Adrenal gland (tissue), 12 donors: ENCODE measurements around the gene PTPRN2. TPM values are rescaled to one million over a fixed set of nuclear protein-coding genes. Genes with fewer than 3 reads are reported as not detected.

Experiments used
- DNase-seq, 7 donors: peaks; one replicate each; pipeline ENCODE4 v3.0.0-alpha.2; 2019 to 2020
- H3K27ac ChIP-seq, 5 donors: fragments of 200-600 bp; sonication (generic) in 4 of 5; 1 replicate in 3 of 5; 2 replicates in 2 of 5; pipeline versions ENCODE4 v1.5.1 to v1.8.0; 2016 to 2020; ENCODE audit warnings: mild to moderate bottlenecking in 1 of 5
- H3K27me3 ChIP-seq: fragments of 200-600 bp; 2 replicates; pipeline ENCODE4 v1.8.0; 2021
- H3K36me3 ChIP-seq, 2 donors: fragments of 200-600 bp; replicated peaks in 1 of 2; 1 replicate in 1 of 2; 2 replicates in 1 of 2; pipeline versions ENCODE4 v1.5.1 to v1.8.0; 2018 to 2022
- H3K4me1 ChIP-seq, 2 donors: fragments of 200-600 bp; replicated peaks in 1 of 2; 1 replicate in 1 of 2; 2 replicates in 1 of 2; pipeline versions ENCODE4 v1.5.1 to v1.8.0; 2018 to 2021
- H3K4me3 ChIP-seq, 4 donors: fragments of 200-600 bp; sonication (generic) in 3 of 4; one replicate each; pipeline ENCODE4 v1.5.1; 2016 to 2018
- H3K9me3 ChIP-seq, 3 donors: fragments of 200-600 bp; sonication (generic) in 1 of 3; replicated peaks in 1 of 3; 1 replicate in 2 of 3; 2 replicates in 1 of 3; pipeline versions ENCODE4 v1.5.1 to v1.8.0; 2016 to 2021
- POLR2A ChIP-seq, 2 donors: fragments of 450-650 bp; IDR thresholded peaks; one replicate each; pipeline ENCODE4 v1.6.1; 2017; ENCODE audit warnings: antibody characterized with exemption in 2 of 2, mild to moderate bottlenecking in 2 of 2, moderate library complexity in 1 of 2
- WGBS, 4 donors: extraction: QIAGEN DNeasy Blood & Tissue Kit in 2 of 4; methylation state at CpG; one replicate each; pipeline versions ENCODE4 v1.1.5 to v1.1.7; 2013 to 2017; 5-methylcytosine and 5-hydroxymethylcytosine counted together
- intact Hi-C, 2 donors: fragments of 100-400 bp; cut with DNase I; formaldehyde crosslinking; loops; one replicate each; pipeline versions ENCODE4 v1.14.1 to v1.15.0; 2022 to 2023
- polyA plus RNA-seq, 3 donors: library from polyadenylated mRNA; stranded (reverse); fragments of 200-250 nt in 2 of 3; fragments of 350-450 nt in 1 of 3; fragmentation: Illumina TruSeq in 1 of 3; extraction: RNeasy Lipid Tissue Mini Kit (QIAGEN cat#74804) in 1 of 3; gene quantifications; one replicate each; pipeline ENCODE4 v1.2.3, GENCODE V29; 2013 to 2014
- total RNA-seq, 9 donors: library from RNA; depleted of rRNA in 4 of 9; stranded (reverse); fragments of >200 nt in 4 of 9; fragments of 120-200 nt in 1 of 9; fragmentation: NEBNext Ultra II Directional in 1 of 9; extraction: Animal tissue kit (Norgen Biotek cat#: 25700) in 1 of 9; gene quantifications; one replicate each; pipeline versions ENCODE4 v1.1.0 to v1.2.4, GENCODE V29; 2013 to 2023
- TF ChIP-seq, protein P1 (sequence below), 6 experiments: fragments of 450-650 bp in 4 of 6; fragments of 200-600 bp in 2 of 6; sonication (generic) in 1 of 6; IDR thresholded peaks; 1 replicate in 5 of 6; 2 replicates in 1 of 6; pipeline versions ENCODE4 v1.5.1 to v1.8.0; 2016 to 2021; ENCODE audit warnings: antibody characterized with exemption in 6 of 6, mild to moderate bottlenecking in 2 of 6, moderate library complexity in 1 of 6
- donor health status: healthy with polysubstance abuse.
- donor health status: Bipolar disorder and iron deficiency.
- donor health status: DM: yes; HTN: yes; CAD: no.
- donor health status: DM: no; HTN: no; CAD: no.
- donor health status: DM: no; HTN: no; CAD: no.
- donor health status: DM: yes; HTN: yes; CAD: no.

Gene PTPRN2
- total and polyA plus RNA-seq, 12 donors: 2.2 to 16.2 (median 3.4) TPM

DNA sequence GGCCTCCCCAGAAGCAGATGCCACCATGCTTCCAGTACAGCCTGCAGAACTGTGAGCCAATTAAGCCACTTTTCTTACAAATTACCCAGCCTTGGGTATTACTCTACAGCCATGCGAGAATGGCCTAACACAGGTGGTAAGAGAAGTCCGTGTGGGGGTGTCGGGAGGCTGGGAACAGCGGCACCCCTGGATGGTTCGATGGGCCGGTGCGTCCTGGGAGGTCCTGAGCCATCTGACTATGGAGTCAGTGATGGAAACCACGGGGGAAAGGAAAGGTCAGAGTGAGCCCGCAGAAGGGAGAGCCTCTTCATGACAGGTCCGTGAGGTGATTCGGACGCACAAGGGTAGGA is 2.5 kb upstream of the PTPRN2 start:
- Histone ChIP-seq H3K27ac (no peak overlapping the region), H3K27me3 (no peaks in the 10 kb centered on the region), H3K4me1 (peaks cover 7 to 10% of the 10 kb centered on the region in 2 donors), H3K4me3 (no peak overlapping the region), H3K36me3 (no peaks in the 10 kb centered on the region), H3K9me3 (no peaks in the 10 kb centered on the region)
- TF ChIP-seq, protein P1, sequence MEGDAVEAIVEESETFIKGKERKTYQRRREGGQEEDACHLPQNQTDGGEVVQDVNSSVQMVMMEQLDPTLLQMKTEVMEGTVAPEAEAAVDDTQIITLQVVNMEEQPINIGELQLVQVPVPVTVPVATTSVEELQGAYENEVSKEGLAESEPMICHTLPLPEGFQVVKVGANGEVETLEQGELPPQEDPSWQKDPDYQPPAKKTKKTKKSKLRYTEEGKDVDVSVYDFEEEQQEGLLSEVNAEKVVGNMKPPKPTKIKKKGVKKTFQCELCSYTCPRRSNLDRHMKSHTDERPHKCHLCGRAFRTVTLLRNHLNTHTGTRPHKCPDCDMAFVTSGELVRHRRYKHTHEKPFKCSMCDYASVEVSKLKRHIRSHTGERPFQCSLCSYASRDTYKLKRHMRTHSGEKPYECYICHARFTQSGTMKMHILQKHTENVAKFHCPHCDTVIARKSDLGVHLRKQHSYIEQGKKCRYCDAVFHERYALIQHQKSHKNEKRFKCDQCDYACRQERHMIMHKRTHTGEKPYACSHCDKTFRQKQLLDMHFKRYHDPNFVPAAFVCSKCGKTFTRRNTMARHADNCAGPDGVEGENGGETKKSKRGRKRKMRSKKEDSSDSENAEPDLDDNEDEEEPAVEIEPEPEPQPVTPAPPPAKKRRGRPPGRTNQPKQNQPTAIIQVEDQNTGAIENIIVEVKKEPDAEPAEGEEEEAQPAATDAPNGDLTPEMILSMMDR (IDR thresholded peaks at IDR 0.05): no peak
- no peak for TF ChIP-seq POLR2A (IDR thresholded peaks at IDR 0.05)
- intact Hi-C loops: no loop called here
- WGBS, 4 donors: 88 to 92% (median 91%) methylated on average over 12 of the region's 12 CpGs
- no peak for DNase-seq

- Histone ChIP-seq H3K4me1 (peaks cover 7 to 10% of the 10 kb centered on the region in 2 donors), H3K4me3 (no peak overlapping the region), H3K9me3 (no peaks in the 10 kb centered on the region), H3K36me3 (no peaks in the 10 kb centered on the region), H3K27ac (no peak overlapping the region), H3K27me3 (no peaks in the 10 kb centered on the region)
- intact Hi-C loops: no loop called here
- no peak for TF ChIP-seq POLR2A (IDR thresholded peaks at IDR 0.05)
- TF ChIP-seq, protein P1 (IDR thresholded peaks at IDR 0.05): no peak
- 44 to 67% (median 51%) methylated on average over 1 of the region's 1 CpG for WGBS, 4 donors
- DNase-seq: no peak
Measured at GRCh38 chr7:158589653-158590052, 2.0 kb upstream of the PTPRN2 start.

DNA sequence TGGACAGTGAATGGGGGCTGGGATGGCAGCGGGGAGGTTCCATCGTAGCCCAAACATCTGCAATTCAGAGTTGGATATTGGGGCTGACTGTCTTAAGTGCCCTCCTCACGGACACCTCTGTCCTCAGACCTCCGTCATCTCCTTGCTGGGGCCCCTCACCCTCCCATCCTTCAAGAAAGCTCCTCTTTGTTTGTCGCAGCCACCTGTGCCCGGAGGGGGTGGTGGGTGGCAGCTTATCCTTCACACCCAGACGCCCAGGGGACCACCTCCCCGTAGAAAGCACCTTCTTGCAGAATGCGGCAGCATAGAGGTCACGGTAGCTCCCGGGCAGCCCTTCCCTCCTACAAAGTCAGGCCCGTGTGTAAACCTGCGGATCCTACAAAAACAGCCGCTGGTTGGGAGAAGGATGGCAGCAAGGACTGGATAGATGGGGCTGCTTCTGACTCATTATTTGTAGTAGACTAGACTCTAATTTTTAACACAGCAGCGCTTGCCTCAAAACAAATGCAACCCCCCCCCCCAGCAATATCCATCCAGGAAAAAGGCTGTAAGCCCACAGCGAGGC is 1.3 kb upstream of the PTPRN2 start:
- no peak for TF ChIP-seq POLR2A (IDR thresholded peaks at IDR 0.05)
- TF ChIP-seq, protein P1 (IDR thresholded peaks at IDR 0.05): no peak
- intact Hi-C loops: no loop called here
- Histone ChIP-seq H3K9me3 (no peaks in the 10 kb centered on the region), H3K4me1 (peaks cover 7 to 10% of the 10 kb centered on the region in 2 donors), H3K4me3 (no peak overlapping the region), H3K27ac (no peak overlapping the region), H3K36me3 (no peaks in the 10 kb centered on the region), H3K27me3 (peaks cover under 1% of the 10 kb centered on the region)
- no peak for DNase-seq
- 45 to 60% (median 56%) methylated on average over 11 to 16 of the region's 16 CpGs for WGBS, 4 donors

DNA sequence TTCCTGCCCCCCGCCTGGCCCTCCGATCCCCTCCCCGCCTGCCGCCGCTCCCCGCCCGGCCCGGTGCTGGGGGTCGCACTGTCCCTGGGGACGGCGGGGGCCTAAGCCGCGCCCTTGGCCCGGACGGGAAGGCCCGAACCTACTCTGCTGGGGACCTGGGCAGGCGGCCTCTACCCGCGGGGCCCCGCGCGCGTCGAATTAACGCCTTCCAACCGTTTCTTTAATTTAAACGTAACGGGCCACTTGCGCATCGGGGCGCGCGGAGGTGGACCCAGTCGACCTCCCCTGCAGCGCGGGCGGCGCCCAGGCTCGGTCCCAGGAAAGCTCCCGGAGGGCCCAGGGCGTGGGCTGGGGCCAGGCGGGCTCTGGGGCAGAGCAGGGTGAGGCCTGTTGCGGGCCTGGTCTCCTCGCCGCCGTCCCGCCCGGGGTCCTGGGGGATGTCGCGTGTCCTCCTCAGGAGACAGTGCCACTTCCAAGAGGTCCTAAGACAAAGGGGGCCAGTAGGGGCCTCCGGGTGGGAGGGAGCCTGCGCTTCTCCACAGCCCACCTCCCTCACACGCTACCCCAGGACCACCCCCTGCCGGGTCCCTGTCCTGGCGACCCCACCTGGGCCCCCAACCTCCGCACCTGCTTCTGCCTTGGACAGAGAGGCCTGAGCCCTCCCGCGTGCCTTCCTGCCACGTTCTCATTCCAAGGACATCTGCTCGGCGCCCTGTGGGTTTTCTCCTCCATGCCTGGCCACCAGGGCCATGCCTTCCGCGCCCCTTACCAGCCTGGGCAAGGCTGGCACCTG is 658 bp upstream of the PTPRN2 start:
- WGBS, 4 donors: 12 to 34% (median 23%) methylated on average over 11 to 63 of the region's 63 CpGs

More for the DNA sequence above, 658 bp upstream of the PTPRN2 start:
- peak in 1 of 7 donors; percentile 26 for DNase-seq
- no peaks in the 10 kb centered on the region for H3K9me3 ChIP-seq
- H3K27me3 ChIP-seq: peaks cover 6% of the 10 kb centered on the region
- no peaks in the 10 kb centered on the region for H3K36me3 ChIP-seq
- TF ChIP-seq, protein P1 (IDR thresholded peaks at IDR 0.05): no peak
- TF ChIP-seq POLR2A (IDR thresholded peaks at IDR 0.05): no peak
- peaks cover 7 to 10% of the 10 kb centered on the region in 2 donors for H3K4me1 ChIP-seq
- intact Hi-C loops: no loop called here
- peak overlapping the region in 1 of 4 donors; percentile 49 for H3K4me3 ChIP-seq
- no peak overlapping the region for H3K27ac ChIP-seq
